Activated T-helper 1 cell treated with Interleukin-2 at 50 U/mL for 16 hours (primary cell): Measurements from ENCODE around the gene CFAP97D2.
"Not testable (repeated sequence)": the region's sequence is repeated elsewhere in the genome, so short reads cannot be mapped to it uniquely, and the experiment has no call there.

ENCODE experiments used
- DNase-seq: peaks from one replicate; pipeline ENCODE4 v3.0.0-alpha.2; 2020; ENCODE audit warnings: low read depth

CFAP97D2 gene

GRCh38 chr13:114158869-114159666 is 20.0 kb upstream of the CFAP97D2 start:
- DNase-seq, result not testable (repeated sequence)

- no peak for DNase-seq
Measured at GRCh38 chr13:114161028-114161556, 18.0 kb upstream of the CFAP97D2 start.

- no peak for DNase-seq
Measured at GRCh38 chr13:114161644-114162532, 17.2 kb upstream of the CFAP97D2 start.

GRCh38 chr13:114162533-114162922 is 16.5 kb upstream of the CFAP97D2 start:
- no peak for DNase-seq

- no peak for DNase-seq
Measured at GRCh38 chr13:114164053-114164452, 15.0 kb upstream of the CFAP97D2 start.

- DNase-seq, result no peak
Measured at GRCh38 chr13:114164681-114165429, 14.2 kb upstream of the CFAP97D2 start.

- no peak for DNase-seq
Measured at GRCh38 chr13:114166381-114167131, 12.5 kb upstream of the CFAP97D2 start.

GRCh38 chr13:114167426-114167825 is 11.6 kb upstream of the CFAP97D2 start:
- no peak for DNase-seq

GRCh38 chr13:114167885-114168284 is 11.2 kb upstream of the CFAP97D2 start:
- DNase-seq, result no peak

GRCh38 chr13:114173272-114173671 is 5.8 kb upstream of the CFAP97D2 start:
- no peak for DNase-seq

GRCh38 chr13:114173745-114174144 is 5.3 kb upstream of the CFAP97D2 start:
- DNase-seq, result no peak

- no peak for DNase-seq
Measured at GRCh38 chr13:114174529-114174961, 4.5 kb upstream of the CFAP97D2 start.

GRCh38 chr13:114176359-114176902 is 2.6 kb upstream of the CFAP97D2 start:
- not testable (repeated sequence) for DNase-seq

- no peak for DNase-seq
Measured at GRCh38 chr13:114177245-114178010, 1.6 kb upstream of the CFAP97D2 start.

- DNase-seq, result no peak
Measured at GRCh38 chr13:114185182-114185971, 6.3 kb downstream of the CFAP97D2 start.

GRCh38 chr13:114194853-114195252 is 15.8 kb downstream of the CFAP97D2 start:
- no peak for DNase-seq

- DNase-seq, result no peak
Measured at GRCh38 chr13:114196629-114197028, 17.6 kb downstream of the CFAP97D2 start.

GRCh38 chr13:114198556-114198955 is 19.5 kb downstream of the CFAP97D2 start:
- DNase-seq, result no peak

GRCh38 chr13:114199526-114199925 is 20.5 kb downstream of the CFAP97D2 start:
- not testable (repeated sequence) for DNase-seq
